CD8-positive, alpha-beta memory T cell (primary cell): ENCODE results near the gene SFTA2. TPM values are rescaled to one million over a fixed set of nuclear protein-coding genes. Genes with fewer than 3 reads are reported as not detected.

Source experiments
- CTCF ChIA-PET: fragments of 350-600 bp; sonication (Branson Sonifier 250); formaldehyde crosslinking; loops from one replicate; lab custom pipeline; 2021; ENCODE audit warnings: antibody characterized with exemption; lab: Charles Lee
- POLR2A ChIA-PET: fragments of 350-600 bp; sonication (Branson Sonifier 250); formaldehyde crosslinking; loops from one replicate; lab custom pipeline; 2021; ENCODE audit warnings: antibody characterized with exemption; lab: Charles Lee
- DNase-seq, 5 donors: peaks; one replicate each; pipeline versions ENCODE4 v3.0.0 to v3.0.0-alpha.2; 2020 to 2022; ENCODE audit warnings: mixed read lengths in 1 of 5
- H3K27ac ChIP-seq: one replicate; pipeline ENCODE4 v1.7.0; 2013; ENCODE audit warnings: low read depth, mild to moderate bottlenecking, low read length, moderate library complexity
- H3K27me3 ChIP-seq: 2 replicates; pipeline ENCODE4 v1.7.0; 2013; ENCODE audit warnings: low read length, mild to moderate bottlenecking; ENCODE audit not compliant: insufficient read depth, poor library complexity, severe bottlenecking
- H3K36me3 ChIP-seq: 2 replicates; pipeline ENCODE4 v1.7.0; 2013; ENCODE audit warnings: mild to moderate bottlenecking, low read length, moderate library complexity; ENCODE audit not compliant: insufficient read depth
- H3K4me1 ChIP-seq: 2 replicates; pipeline ENCODE4 v1.7.0; 2013; ENCODE audit warnings: mild to moderate bottlenecking, low read length, moderate library complexity; ENCODE audit not compliant: insufficient read depth
- H3K4me3 ChIP-seq: 2 replicates; pipeline ENCODE4 v1.7.0; 2013; ENCODE audit warnings: mild to moderate bottlenecking, low read length
- H3K9me3 ChIP-seq: 2 replicates; pipeline ENCODE4 v1.7.0; 2013; ENCODE audit warnings: mild to moderate bottlenecking, low read length
- H3K27ac Mint-ChIP-seq, 8 donors: one replicate each; pipeline ENCODE4 v1.8.0; 2020 to 2021; ENCODE audit warnings: mixed read lengths in 8 of 8, mild to moderate bottlenecking in 6 of 8, inconsistent platforms in 3 of 8, moderate library complexity in 3 of 8
- H3K27me3 Mint-ChIP-seq, 2 donors: one replicate each; pipeline ENCODE4 v1.8.0; 2020 to 2021; ENCODE audit warnings: mixed read lengths in 2 of 2, mild to moderate bottlenecking in 1 of 2, moderate library complexity in 1 of 2
- H3K36me3 Mint-ChIP-seq, 3 donors: one replicate each; pipeline ENCODE4 v1.8.0; 2020 to 2021; ENCODE audit warnings: mixed read lengths in 3 of 3, inconsistent platforms in 1 of 3, mild to moderate bottlenecking in 1 of 3
- H3K4me1 Mint-ChIP-seq, 3 donors: one replicate each; pipeline ENCODE4 v1.8.0; 2020 to 2021; ENCODE audit warnings: mixed read lengths in 3 of 3, inconsistent platforms in 1 of 3, mild to moderate bottlenecking in 1 of 3
- H3K4me3 Mint-ChIP-seq, 7 donors: one replicate each; pipeline ENCODE4 v1.8.0; 2020 to 2021; ENCODE audit warnings: mixed read lengths in 7 of 7, mild to moderate bottlenecking in 6 of 7, moderate library complexity in 4 of 7, inconsistent platforms in 2 of 7
- H3K9me3 Mint-ChIP-seq, 5 donors: one replicate each; pipeline ENCODE4 v1.8.0; 2020 to 2022; ENCODE audit warnings: mixed read lengths in 5 of 5, mild to moderate bottlenecking in 3 of 5, moderate library complexity in 2 of 5, inconsistent platforms in 1 of 5
- polyA plus RNA-seq: library from polyadenylated mRNA; unstranded; fragments of 300-500 nt; fragmentation: Illumina TruSeq; gene quantifications from one replicate; pipeline ENCODE4 v1.2.3, GENCODE V29; 2021
- total RNA-seq, 2 experiments: library from RNA; stranded (reverse); gene quantifications; one replicate each; pipeline ENCODE4 v1.2.3, GENCODE V29; 2021

The SFTA2 gene
- total and polyA plus RNA-seq, 3 experiments from 2014 or later = not detected

DNA sequence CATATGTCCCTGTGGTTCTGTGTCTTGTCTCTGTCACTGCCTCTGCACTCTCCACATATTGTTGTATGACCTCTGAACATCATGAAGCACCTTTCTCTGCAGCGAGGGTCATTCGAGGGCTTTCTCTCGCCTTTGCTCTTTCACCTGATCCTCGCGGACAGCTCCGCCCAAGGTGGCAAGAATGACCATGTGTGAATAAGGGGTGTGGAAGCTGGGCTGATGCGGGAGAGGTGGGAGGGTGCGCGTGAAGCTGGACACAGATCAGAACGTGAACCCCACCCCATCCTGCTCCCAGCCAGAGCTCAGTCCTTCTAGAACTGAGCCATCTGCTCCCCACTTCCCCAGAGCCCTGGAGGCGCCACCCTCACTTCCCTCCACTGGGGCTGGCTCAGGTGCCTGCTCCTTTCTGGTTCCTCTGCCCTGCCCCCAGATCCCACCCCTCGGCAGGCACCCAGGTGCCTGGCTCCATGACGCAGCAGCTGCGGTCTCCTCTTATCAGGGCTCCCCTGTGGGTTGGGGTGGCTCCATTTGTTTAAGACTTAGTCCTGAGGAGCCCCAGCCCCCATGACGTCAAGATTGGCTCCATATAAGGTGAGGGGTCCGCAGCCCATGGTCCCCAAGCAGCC is 8.5 kb upstream of the SFTA2 start, which contains the start of gene MUCL3:
MUCL3 (plus strand) TSS at position 613 of the 626 bp plus-strand sequence. CDS start 27 bp downstream, outside the sequence.
- H3K27ac ChIP-seq = no peak within 1 kb of the TSS
- Mint-ChIP-seq H3K9me3 (no peaks in the 10 kb centered on the region), H3K27me3 (peaks cover 34 to 77% of the 10 kb centered on the region in 2 donors), H3K4me3 (no peak within 1 kb of the TSS), H3K4me1 (peaks cover 0 to 1% (median 0%) of the 10 kb centered on the region in 3 donors), H3K36me3 (peaks cover 0 to 3% (median 0%) of the 10 kb centered on the region in 3 donors), H3K27ac (no peak within 1 kb of the TSS)
- POLR2A ChIA-PET = no interaction called here
- H3K4me1 ChIP-seq = no peaks in the 10 kb centered on the region
- no peaks in the 10 kb centered on the region for H3K9me3 ChIP-seq
- DNase-seq = no peak
- CTCF ChIA-PET = interaction anchor here (1.0 kb wide), 1 partner anchor 18 kb away, joined by 3 read pairs; no protein-coding TSS in a partner anchor
- peaks cover 22% of the 10 kb centered on the region for H3K27me3 ChIP-seq
- no peak within 1 kb of the TSS for H3K4me3 ChIP-seq
- no peaks in the 10 kb centered on the region for H3K36me3 ChIP-seq

DNA sequence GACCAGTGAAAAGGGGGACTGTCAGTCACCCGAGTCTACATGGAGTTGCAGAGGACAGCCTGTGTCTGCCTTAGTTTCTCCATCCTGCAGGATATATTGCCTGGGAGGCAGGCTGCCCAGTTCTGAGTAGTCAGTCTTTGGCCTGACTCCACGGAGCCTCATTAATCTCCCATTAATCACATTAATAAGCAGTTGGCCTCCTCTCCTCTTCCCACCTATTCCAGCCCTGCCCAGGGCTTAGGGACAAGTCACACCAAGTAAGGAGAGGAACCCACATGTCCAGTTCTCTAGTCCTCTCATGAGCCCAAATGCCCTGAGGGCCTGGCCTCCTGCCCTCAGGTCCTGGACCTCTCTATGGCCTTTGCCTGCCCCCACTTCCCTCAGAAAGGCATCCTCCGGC is 7.5 kb upstream of the SFTA2 start:
- Mint-ChIP-seq H3K4me3 (no peak overlapping the region), H3K4me1 (peaks cover 0 to 1% (median 0%) of the 10 kb centered on the region in 3 donors), H3K27me3 (peaks cover 32 to 70% of the 10 kb centered on the region in 2 donors), H3K36me3 (no peaks in the 10 kb centered on the region), H3K27ac (no peak overlapping the region), H3K9me3 (no peaks in the 10 kb centered on the region)
- ChIA-PET POLR2A (no interaction called here), CTCF (no interaction called here)
- Histone ChIP-seq H3K4me1 (no peaks in the 10 kb centered on the region), H3K27ac (no peak overlapping the region), H3K36me3 (no peaks in the 10 kb centered on the region), H3K4me3 (no peak overlapping the region), H3K9me3 (no peaks in the 10 kb centered on the region), H3K27me3 (peaks cover 22% of the 10 kb centered on the region)
- DNase-seq = no peak

DNA sequence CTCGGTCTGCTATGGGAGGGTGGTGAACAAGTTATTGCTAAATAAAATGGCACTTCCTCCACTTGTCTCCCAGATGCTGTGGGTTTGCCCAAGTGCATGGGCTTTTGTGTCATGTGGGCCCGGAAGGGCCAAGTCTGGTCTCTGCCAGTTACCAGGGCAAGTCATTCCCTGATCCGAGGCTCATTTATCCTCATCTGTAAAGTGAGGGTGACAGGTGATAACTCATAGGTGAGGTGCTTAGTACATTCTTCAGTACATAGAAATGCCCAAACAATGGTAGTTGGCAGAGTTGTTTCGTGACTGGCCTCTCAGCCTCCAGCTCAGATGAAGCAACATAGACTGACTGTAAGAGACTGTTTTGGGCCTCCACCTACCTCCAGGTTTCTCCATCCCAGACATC is 6.8 kb upstream of the SFTA2 start:
- no peaks in the 10 kb centered on the region for H3K9me3 ChIP-seq

DNA sequence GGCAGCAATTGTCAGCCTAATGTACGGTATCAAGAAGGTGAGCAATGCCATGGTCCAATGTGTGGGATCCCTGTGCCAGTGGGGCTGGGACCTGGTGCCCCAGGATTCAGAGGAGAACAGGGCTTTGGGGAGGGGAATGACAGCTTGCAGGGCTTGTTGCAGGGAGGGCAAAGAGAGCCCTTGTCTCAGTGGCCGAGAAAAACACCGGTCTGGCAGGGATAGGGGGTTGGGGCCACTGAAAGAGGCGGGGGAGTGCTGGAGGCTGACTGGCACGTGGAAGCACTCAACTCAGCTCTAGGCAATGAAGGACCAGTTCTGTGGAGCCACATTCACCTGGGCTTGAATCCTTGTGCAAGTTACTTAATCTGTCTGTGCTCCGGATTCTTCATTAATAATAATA is 5.3 kb upstream of the SFTA2 start:
- Mint-ChIP-seq H3K9me3 (no peaks in the 10 kb centered on the region), H3K4me1 (no peaks in the 10 kb centered on the region), H3K27ac (peak overlapping the region in 1 of 8 donors; percentile 21), H3K27me3 (peaks cover 15 to 50% of the 10 kb centered on the region in 2 donors), H3K36me3 (no peaks in the 10 kb centered on the region), H3K4me3 (no peak overlapping the region)
- Histone ChIP-seq H3K36me3 (no peaks in the 10 kb centered on the region), H3K4me1 (no peaks in the 10 kb centered on the region), H3K4me3 (no peak overlapping the region), H3K27ac (no peak overlapping the region), H3K27me3 (peaks cover 17% of the 10 kb centered on the region), H3K9me3 (no peaks in the 10 kb centered on the region)
- ChIA-PET POLR2A (interaction anchor here (0.6 kb wide), 1 partner anchor 131 kb away, joined by 7 read pairs; no protein-coding TSS in a partner anchor), CTCF (no interaction called here)
- no peak for DNase-seq

More for the DNA sequence above, 6.8 kb upstream of the SFTA2 start:
- Mint-ChIP-seq H3K27ac (no peak overlapping the region), H3K9me3 (no peaks in the 10 kb centered on the region), H3K27me3 (peaks cover 26 to 64% of the 10 kb centered on the region in 2 donors), H3K36me3 (no peaks in the 10 kb centered on the region), H3K4me3 (no peak overlapping the region), H3K4me1 (peaks cover 0 to 1% (median 0%) of the 10 kb centered on the region in 3 donors)
- DNase-seq = no peak
- peaks cover 22% of the 10 kb centered on the region for H3K27me3 ChIP-seq
- H3K4me1 ChIP-seq = no peaks in the 10 kb centered on the region
- ChIA-PET POLR2A (no interaction called here), CTCF (no interaction called here)
- H3K27ac ChIP-seq = no peak overlapping the region
- no peak overlapping the region for H3K4me3 ChIP-seq
- H3K36me3 ChIP-seq = no peaks in the 10 kb centered on the region

DNA sequence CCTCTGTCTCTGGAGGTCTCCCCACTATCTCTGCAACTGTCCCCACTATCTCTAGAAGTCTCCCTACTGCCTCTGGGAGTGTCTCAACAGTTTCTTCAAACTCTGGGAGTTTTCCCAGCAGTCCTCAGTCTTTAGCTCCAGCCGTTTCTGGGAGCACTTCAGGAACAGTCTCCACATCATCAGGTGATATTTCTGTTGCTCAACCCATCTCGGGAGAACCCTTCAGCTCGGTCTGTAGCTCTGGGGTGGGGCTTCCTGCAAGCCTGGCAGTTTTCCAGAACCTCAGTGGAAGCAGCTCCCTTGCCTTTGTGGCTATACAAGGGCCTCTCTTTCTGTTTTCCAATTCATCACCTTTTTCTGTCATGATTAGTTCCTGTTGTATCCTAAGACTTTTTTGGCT is 3.0 kb upstream of the SFTA2 start:
- no peak for DNase-seq
- Histone ChIP-seq H3K4me3 (no peak overlapping the region), H3K9me3 (no peaks in the 10 kb centered on the region), H3K27me3 (peaks cover 7% of the 10 kb centered on the region), H3K36me3 (no peaks in the 10 kb centered on the region), H3K4me1 (no peaks in the 10 kb centered on the region), H3K27ac (no peak overlapping the region)
- no peaks in the 10 kb centered on the region for H3K36me3 Mint-ChIP-seq
- H3K27me3 Mint-ChIP-seq = peaks cover 6 to 28% of the 10 kb centered on the region in 2 donors
- no peaks in the 10 kb centered on the region for H3K9me3 Mint-ChIP-seq
- ChIA-PET POLR2A (interaction anchor here (0.5 kb wide), 1 partner anchor 609 kb away, joined by 3 read pairs; no protein-coding TSS in a partner anchor), CTCF (no interaction called here)
- H3K4me3 Mint-ChIP-seq = no peak overlapping the region
- H3K27ac Mint-ChIP-seq = no peak overlapping the region
- no peaks in the 10 kb centered on the region for H3K4me1 Mint-ChIP-seq

DNA sequence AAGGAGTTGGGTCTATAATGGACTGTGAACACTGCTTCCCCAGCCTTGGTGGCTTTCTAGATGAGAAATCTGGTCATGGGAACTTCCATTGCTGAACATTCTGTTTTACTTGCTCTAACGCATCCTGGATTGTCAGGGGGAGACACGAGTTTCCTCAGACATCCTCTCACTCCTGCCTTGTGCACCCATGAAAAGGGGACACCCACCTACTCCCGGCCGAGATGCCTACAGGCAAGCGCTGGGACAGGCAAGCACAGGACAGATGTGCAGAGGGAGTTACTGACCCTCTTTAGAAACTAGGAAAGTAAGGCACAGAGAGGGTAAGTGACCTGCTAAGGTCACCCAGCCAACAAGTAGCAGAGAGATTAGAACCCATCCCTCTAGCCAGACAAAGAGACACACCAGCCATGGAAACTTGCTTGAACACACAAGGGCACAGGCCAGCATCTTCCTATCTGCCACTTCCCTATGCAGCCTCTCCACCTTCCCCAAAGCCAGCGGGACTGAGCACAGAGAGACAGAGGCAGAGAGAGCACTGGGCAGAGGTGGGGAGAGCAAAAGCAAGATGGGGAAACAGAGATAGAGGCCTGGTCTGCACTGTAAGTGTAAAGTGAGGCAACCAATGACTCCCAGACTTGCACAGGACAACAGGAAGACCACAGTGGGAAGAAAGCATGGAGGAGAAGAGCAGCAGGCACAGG is 845 bp upstream of the SFTA2 start:
- no peaks in the 10 kb centered on the region for H3K9me3 ChIP-seq
- Mint-ChIP-seq H3K27ac (no peak overlapping the region), H3K4me1 (no peaks in the 10 kb centered on the region)

DNA sequence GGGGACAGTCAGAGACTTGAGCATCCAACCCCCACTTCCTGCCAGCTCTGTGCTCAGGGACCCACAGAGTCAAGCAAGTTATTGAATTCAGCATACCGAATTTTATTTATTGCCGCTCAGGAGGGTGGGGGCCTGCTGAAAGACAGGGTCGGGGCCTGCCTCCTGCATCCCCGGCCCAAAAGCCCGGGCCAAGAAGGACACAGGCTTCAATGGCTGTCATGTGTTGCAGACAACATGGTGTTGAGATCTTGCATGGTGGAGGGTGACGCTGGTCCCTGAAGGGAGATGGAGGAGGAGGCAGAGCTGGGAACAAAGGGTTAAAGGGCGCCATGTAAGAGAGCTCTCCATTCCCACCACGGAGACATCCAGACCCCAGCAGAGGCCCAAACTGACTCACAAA is 698 bp downstream of the SFTA2 start:
- H3K4me1 ChIP-seq = no peaks in the 10 kb centered on the region
- no peaks in the 10 kb centered on the region for H3K27me3 ChIP-seq
- Mint-ChIP-seq H3K4me1 (no peaks in the 10 kb centered on the region), H3K9me3 (peaks cover 0 to 7% (median 0%) of the 10 kb centered on the region in 5 donors), H3K27ac (no peak overlapping the region), H3K27me3 (peaks cover under 1 to 3% of the 10 kb centered on the region in 2 donors), H3K36me3 (peaks cover 4 to 17% (median 15%) of the 10 kb centered on the region in 3 donors), H3K4me3 (no peak overlapping the region)
- ChIA-PET POLR2A (no interaction called here), CTCF (no interaction called here)
- peaks cover 6% of the 10 kb centered on the region for H3K36me3 ChIP-seq
- DNase-seq = no peak
- no peaks in the 10 kb centered on the region for H3K9me3 ChIP-seq
- no peak overlapping the region for H3K4me3 ChIP-seq
- H3K27ac ChIP-seq = no peak overlapping the region

More for the DNA sequence above, 845 bp upstream of the SFTA2 start:
- no peak for DNase-seq
- Histone ChIP-seq H3K27me3 (peaks cover under 1% of the 10 kb centered on the region), H3K27ac (no peak overlapping the region), H3K4me3 (no peak overlapping the region), H3K36me3 (no peaks in the 10 kb centered on the region), H3K4me1 (no peaks in the 10 kb centered on the region)
- Mint-ChIP-seq H3K27me3 (peaks cover 3 to 9% of the 10 kb centered on the region in 2 donors), H3K4me3 (no peak overlapping the region), H3K9me3 (peaks cover 0 to 7% (median 0%) of the 10 kb centered on the region in 5 donors), H3K36me3 (peaks cover 0 to 10% (median 5%) of the 10 kb centered on the region in 3 donors)
- ChIA-PET CTCF (no interaction called here), POLR2A (no interaction called here)

DNA sequence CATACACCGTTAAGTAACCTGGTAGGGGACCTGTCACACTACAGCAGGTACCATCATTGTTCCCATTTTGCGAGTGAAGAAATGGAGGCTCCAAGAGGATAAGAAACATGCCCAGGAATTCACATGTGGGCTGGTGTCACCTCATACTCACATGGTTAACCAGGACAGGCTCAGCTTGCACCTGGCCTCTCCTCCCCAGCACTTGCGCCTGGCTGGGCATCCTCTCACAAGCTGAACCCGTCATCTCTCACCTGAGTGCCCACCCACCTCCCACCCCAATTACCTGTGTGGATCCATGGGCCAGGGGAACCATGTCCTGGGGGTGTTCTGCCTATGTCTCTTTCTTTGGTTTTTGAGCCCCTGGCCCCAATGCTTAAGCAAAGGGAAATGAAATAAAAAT is 1.5 kb downstream of the SFTA2 start:
- Histone ChIP-seq H3K4me3 (no peak overlapping the region), H3K27me3 (no peaks in the 10 kb centered on the region), H3K36me3 (peaks cover 9% of the 10 kb centered on the region), H3K9me3 (no peaks in the 10 kb centered on the region), H3K4me1 (no peaks in the 10 kb centered on the region), H3K27ac (no peak overlapping the region)
- DNase-seq = no peak
- H3K27me3 Mint-ChIP-seq = no peaks in the 10 kb centered on the region
- H3K9me3 Mint-ChIP-seq = peaks cover 0 to 7% (median 0%) of the 10 kb centered on the region in 5 donors
- ChIA-PET CTCF (no interaction called here), POLR2A (no interaction called here)
- H3K4me1 Mint-ChIP-seq = no peaks in the 10 kb centered on the region
- H3K4me3 Mint-ChIP-seq = no peak overlapping the region
- H3K36me3 Mint-ChIP-seq = peaks cover 4 to 21% (median 17%) of the 10 kb centered on the region in 3 donors
- peak overlapping the region in 1 of 8 donors; percentile 8 for H3K27ac Mint-ChIP-seq
